ENCODE data around the gene SMYD3. TPM values are rescaled to one million over a fixed set of nuclear protein-coding genes. Genes with fewer than 3 reads are reported as not detected.
A peak's percentile ranks its signal among the peaks of the same experiment; 100 is the strongest.

The SMYD3 gene
- 33.1 to 37.3 TPM (median 34.9 TPM) in 3 replicates for total RNA-seq

- no peaks in the 10 kb centered on the region for H3K36me3 Mint-ChIP-seq
- no peak for TF ChIP-seq CTCF (IDR thresholded peaks at IDR 0.05; ENCODE audit: unreplicated experiment)
- peak within 1 kb of the TSS; percentile 82 for H3K4me3 Mint-ChIP-seq
- H3K27ac Mint-ChIP-seq: peak within 1 kb of the TSS; percentile 52
- DNase-seq (ENCODE audit: low spot score in 2 of 2, unreplicated experiment in 2 of 2): peak; percentile 77 to 85
- H3K4me1 Mint-ChIP-seq: peaks cover 16% of the 10 kb centered on the region
- peaks cover 7% of the 10 kb centered on the region for H3K27me3 Mint-ChIP-seq (ENCODE audit: low read depth)
- H3K9me3 Mint-ChIP-seq: no peaks in the 10 kb centered on the region
Observed at GRCh38 chr1:246506674-246507481, at the start of gene SMYD3. TSS of gene SMYD3 (minus strand) at chr1:246507279.

- peaks cover 12% of the 10 kb centered on the region for H3K9me3 Mint-ChIP-seq
- H3K36me3 Mint-ChIP-seq: peaks cover 44% of the 10 kb centered on the region
- no peak overlapping the region for H3K4me3 Mint-ChIP-seq
- no peaks in the 10 kb centered on the region for H3K4me1 Mint-ChIP-seq
- TF ChIP-seq CTCF (IDR thresholded peaks at IDR 0.05; ENCODE audit: unreplicated experiment): no peak
- H3K27me3 Mint-ChIP-seq (ENCODE audit: low read depth): no peaks in the 10 kb centered on the region
- no peak for DNase-seq (ENCODE audit: low spot score in 2 of 2, unreplicated experiment in 2 of 2)
- H3K27ac Mint-ChIP-seq: no peak overlapping the region
Observed at GRCh38 chr1:246554201-246554600, 47.1 kb upstream of the SMYD3 start.

- H3K27me3 Mint-ChIP-seq (ENCODE audit: low read depth): no peaks in the 10 kb centered on the region
- no peak for DNase-seq (ENCODE audit: low spot score in 2 of 2, unreplicated experiment in 2 of 2)
- no peak for TF ChIP-seq CTCF (IDR thresholded peaks at IDR 0.05; ENCODE audit: unreplicated experiment)
- H3K4me3 Mint-ChIP-seq: no peak overlapping the region
- no peak overlapping the region for H3K27ac Mint-ChIP-seq
- H3K9me3 Mint-ChIP-seq: peaks cover 12% of the 10 kb centered on the region
- H3K4me1 Mint-ChIP-seq: no peaks in the 10 kb centered on the region
- peaks cover 39% of the 10 kb centered on the region for H3K36me3 Mint-ChIP-seq
Observed at GRCh38 chr1:246552110-246552509, 45.0 kb upstream of the SMYD3 start.

GRCh38 chr1:246550402-246550801 is 43.3 kb upstream of the SMYD3 start:
- peaks cover 36% of the 10 kb centered on the region for H3K36me3 Mint-ChIP-seq
- H3K27me3 Mint-ChIP-seq (ENCODE audit: low read depth): no peaks in the 10 kb centered on the region

GRCh38 chr1:246549665-246550064 is 42.6 kb upstream of the SMYD3 start:
- peaks cover 30% of the 10 kb centered on the region for H3K36me3 Mint-ChIP-seq
- no peak overlapping the region for H3K27ac Mint-ChIP-seq
- no peak overlapping the region for H3K4me3 Mint-ChIP-seq
- H3K9me3 Mint-ChIP-seq: peaks cover 2% of the 10 kb centered on the region
- no peaks in the 10 kb centered on the region for H3K27me3 Mint-ChIP-seq (ENCODE audit: low read depth)
- no peak for TF ChIP-seq CTCF (IDR thresholded peaks at IDR 0.05; ENCODE audit: unreplicated experiment)
- no peak for DNase-seq (ENCODE audit: low spot score in 2 of 2, unreplicated experiment in 2 of 2)
- H3K4me1 Mint-ChIP-seq: no peaks in the 10 kb centered on the region

More at GRCh38 chr1:246550402-246550801, 43.3 kb upstream of the SMYD3 start:
- DNase-seq (ENCODE audit: low spot score in 2 of 2, unreplicated experiment in 2 of 2): no peak
- Mint-ChIP-seq H3K27ac (no peak overlapping the region), H3K4me3 (no peak overlapping the region), H3K9me3 (peaks cover 6% of the 10 kb centered on the region), H3K4me1 (no peaks in the 10 kb centered on the region)
- TF ChIP-seq CTCF (IDR thresholded peaks at IDR 0.05; ENCODE audit: unreplicated experiment): no peak

Measured in mesothelial cell of epicardium (in vitro differentiated cells).